ENCODE data around the gene ZP3. TPM values are rescaled to one million over a fixed set of nuclear protein-coding genes. Genes with fewer than 3 reads are reported as not detected.
"Not testable (repeated sequence)": the region's sequence is repeated elsewhere in the genome, so short reads cannot be mapped to it uniquely, and the experiment has no call there.

The ZP3 gene
- polyA plus RNA-seq, 3 donors = 4.3 to 12.1 (median 10.4) TPM

DNA sequence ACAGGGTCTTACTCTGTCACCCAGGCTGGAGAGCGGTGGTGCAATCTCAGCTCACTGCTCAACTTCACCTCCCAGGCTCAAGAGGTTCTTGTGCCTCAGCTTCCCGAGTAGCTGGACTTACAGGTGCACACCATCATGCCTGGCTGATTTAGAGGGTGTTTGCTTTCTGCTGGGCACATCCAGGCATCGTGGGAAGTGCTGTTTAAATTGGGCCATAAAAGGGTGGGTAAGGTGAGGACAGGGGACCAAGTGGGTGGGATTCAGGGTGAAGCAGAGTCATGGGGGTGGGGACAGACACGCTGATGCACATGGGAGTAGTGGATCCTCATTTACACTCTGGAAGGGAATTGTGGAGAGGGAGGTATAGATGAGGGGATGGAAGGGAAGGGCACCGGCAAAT is 40.2 kb downstream of the ZP3 start:
- H3K36me3 ChIP-seq (replicated peaks in 1 of 2; ENCODE audit: control insufficient read depth in 1 of 2, insufficient read depth in 2 of 2, low read length in 2 of 2); H3K4me1 Mint-ChIP-seq; DNase-seq; H3K4me2 ChIP-seq (replicated peaks; ENCODE audit: extremely low read depth, low read length, poor library complexity, severe bottlenecking); H2AFZ ChIP-seq (ENCODE audit: insufficient read depth, low read depth, low read length, poor library complexity, severe bottlenecking); H3K4me1 ChIP-seq (ENCODE audit: control insufficient read depth in 1 of 2, insufficient read depth in 2 of 2, low read length in 2 of 2); H3K27me3 ChIP-seq (ENCODE audit: control insufficient read depth in 2 of 2, insufficient read depth in 2 of 2, low read length in 2 of 2); H3K27ac ChIP-seq (ENCODE audit: low read depth in 1 of 2, low read length in 2 of 2); H3K9me3 Mint-ChIP-seq; H3K27ac Mint-ChIP-seq; H3K4me3 ChIP-seq (replicated peaks in 1 of 3; ENCODE audit: low read depth in 2 of 3, low read length in 3 of 3); intact Hi-C loops (cut with micrococcal nuclease); H3K9ac ChIP-seq (ENCODE audit: insufficient read depth, low read length, poor library complexity, severe bottlenecking); H3K9me3 ChIP-seq (replicated peaks in 1 of 2; ENCODE audit: control insufficient read depth in 1 of 2, insufficient read depth in 1 of 2, low read length in 2 of 2); H3K27me3 Mint-ChIP-seq (ENCODE audit: low read depth in 3 of 3); H3K4me3 Mint-ChIP-seq: not testable (repeated sequence)
- Histone ChIP-seq H4K20me1 (ENCODE audit: insufficient read depth, low read length) (peaks cover 16% of the 10 kb centered on the region), H3K79me2 (ENCODE audit: insufficient read depth, low read length) (peaks cover 11% of the 10 kb centered on the region)
- WGBS (ENCODE audit: insufficient coverage) = 92% methylated on average over 2 of the region's 5 CpGs
- peaks cover 11 to 13% of the 10 kb centered on the region in 2 donors for H3K36me3 Mint-ChIP-seq

DNA sequence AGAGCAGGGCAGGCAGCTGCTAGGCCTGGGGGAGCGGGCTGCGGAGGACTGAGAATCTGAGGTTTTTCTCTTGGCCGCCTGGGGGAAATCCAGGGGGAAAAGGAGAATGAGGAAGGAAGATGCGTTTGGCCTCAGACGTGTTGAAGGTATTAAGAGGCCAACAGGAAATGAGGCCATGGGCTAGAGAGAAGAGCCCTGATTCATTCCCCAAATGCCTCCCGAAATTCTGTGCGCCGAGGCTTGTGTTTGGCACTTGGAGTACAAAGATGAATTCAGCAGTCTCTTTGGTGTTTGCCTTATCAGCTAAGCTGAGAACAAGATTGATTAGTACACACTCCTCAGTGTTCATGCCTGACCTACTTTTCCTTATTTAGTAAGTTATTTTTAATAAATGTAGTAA is 41.2 kb downstream of the ZP3 start:
- H3K4me1 ChIP-seq (ENCODE audit: control insufficient read depth in 1 of 2, insufficient read depth in 2 of 2, low read length in 2 of 2); H3K36me3 ChIP-seq (replicated peaks in 1 of 2; ENCODE audit: control insufficient read depth in 1 of 2, insufficient read depth in 2 of 2, low read length in 2 of 2); DNase-seq; H3K27ac Mint-ChIP-seq; H3K9me3 Mint-ChIP-seq; H2AFZ ChIP-seq (ENCODE audit: insufficient read depth, low read depth, low read length, poor library complexity, severe bottlenecking); H3K9me3 ChIP-seq (replicated peaks in 1 of 2; ENCODE audit: control insufficient read depth in 1 of 2, insufficient read depth in 1 of 2, low read length in 2 of 2); intact Hi-C loops (cut with micrococcal nuclease); H3K9ac ChIP-seq (ENCODE audit: insufficient read depth, low read length, poor library complexity, severe bottlenecking); H3K27me3 ChIP-seq (ENCODE audit: control insufficient read depth in 2 of 2, insufficient read depth in 2 of 2, low read length in 2 of 2); H3K4me3 ChIP-seq (replicated peaks in 1 of 3; ENCODE audit: low read depth in 2 of 3, low read length in 3 of 3); H3K27ac ChIP-seq (ENCODE audit: low read depth in 1 of 2, low read length in 2 of 2); H3K4me2 ChIP-seq (replicated peaks; ENCODE audit: extremely low read depth, low read length, poor library complexity, severe bottlenecking); H3K4me1 Mint-ChIP-seq; H3K27me3 Mint-ChIP-seq (ENCODE audit: low read depth in 3 of 3); H3K4me3 Mint-ChIP-seq: not testable (repeated sequence)
- WGBS (ENCODE audit: insufficient coverage) = no CpG with 5 or more reads among the region's 8 CpGs
- H3K36me3 Mint-ChIP-seq = peaks cover 11 to 13% of the 10 kb centered on the region in 2 donors
- H4K20me1 ChIP-seq (ENCODE audit: insufficient read depth, low read length) = peaks cover 16% of the 10 kb centered on the region
- peaks cover 11% of the 10 kb centered on the region for H3K79me2 ChIP-seq (ENCODE audit: insufficient read depth, low read length)

DNA sequence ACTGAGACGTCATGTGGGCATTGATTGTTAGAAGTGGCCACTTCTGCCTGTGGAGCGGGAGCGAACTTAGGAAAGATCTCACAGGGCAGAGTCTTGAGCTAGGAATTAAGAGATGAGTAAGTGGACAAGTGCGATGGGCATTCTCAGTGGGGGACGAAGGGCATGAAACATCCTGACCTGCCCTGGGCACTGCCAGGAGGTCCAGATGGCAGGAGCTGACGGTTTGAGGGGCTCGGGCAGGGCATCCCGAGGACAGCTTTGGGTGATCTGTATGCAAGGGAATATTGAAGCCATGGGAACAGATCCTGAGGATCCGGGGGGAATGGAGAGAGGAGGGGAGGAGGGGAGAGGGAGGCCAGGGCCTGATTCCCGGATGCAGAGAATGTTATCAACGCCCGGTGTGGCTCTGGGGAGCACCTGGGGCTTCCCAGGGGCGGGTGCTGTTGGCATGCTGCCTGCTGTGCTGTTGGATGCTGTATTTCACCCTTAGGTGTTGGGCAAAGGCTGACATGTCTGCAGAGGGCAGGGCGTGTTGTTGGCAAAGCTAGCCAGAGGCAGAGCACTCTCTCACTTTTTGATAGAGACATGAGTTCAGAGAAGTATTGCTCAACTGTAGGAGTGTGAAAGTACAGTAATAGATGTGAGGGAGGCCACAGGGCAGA is 43.1 kb downstream of the ZP3 start:
- H3K27me3 Mint-ChIP-seq (ENCODE audit: low read depth in 3 of 3); DNase-seq; H3K4me1 Mint-ChIP-seq; H3K4me3 ChIP-seq (replicated peaks in 1 of 3; ENCODE audit: low read depth in 2 of 3, low read length in 3 of 3); H3K27me3 ChIP-seq (ENCODE audit: control insufficient read depth in 2 of 2, insufficient read depth in 2 of 2, low read length in 2 of 2); H3K9me3 ChIP-seq (replicated peaks in 1 of 2; ENCODE audit: control insufficient read depth in 1 of 2, insufficient read depth in 1 of 2, low read length in 2 of 2); H3K27ac ChIP-seq (ENCODE audit: low read depth in 1 of 2, low read length in 2 of 2); H2AFZ ChIP-seq (ENCODE audit: insufficient read depth, low read depth, low read length, poor library complexity, severe bottlenecking); H3K27ac Mint-ChIP-seq; intact Hi-C loops (cut with micrococcal nuclease); H3K4me1 ChIP-seq (ENCODE audit: control insufficient read depth in 1 of 2, insufficient read depth in 2 of 2, low read length in 2 of 2); H3K4me3 Mint-ChIP-seq; H3K4me2 ChIP-seq (replicated peaks; ENCODE audit: extremely low read depth, low read length, poor library complexity, severe bottlenecking); H3K9ac ChIP-seq (ENCODE audit: insufficient read depth, low read length, poor library complexity, severe bottlenecking); H3K9me3 Mint-ChIP-seq: not testable (repeated sequence)
- H3K79me2 ChIP-seq (ENCODE audit: insufficient read depth, low read length) = peaks cover 11% of the 10 kb centered on the region
- peaks cover 22% of the 10 kb centered on the region for H4K20me1 ChIP-seq (ENCODE audit: insufficient read depth, low read length)
- WGBS (ENCODE audit: insufficient coverage) = 96% methylated on average over 9 of the region's 14 CpGs
- H3K36me3 ChIP-seq (replicated peaks in 1 of 2; ENCODE audit: control insufficient read depth in 1 of 2, insufficient read depth in 2 of 2, low read length in 2 of 2) = peaks cover 3 to 12% of the 10 kb centered on the region in 2 donors
- H3K36me3 Mint-ChIP-seq = peaks cover 14 to 16% of the 10 kb centered on the region in 2 donors

DNA sequence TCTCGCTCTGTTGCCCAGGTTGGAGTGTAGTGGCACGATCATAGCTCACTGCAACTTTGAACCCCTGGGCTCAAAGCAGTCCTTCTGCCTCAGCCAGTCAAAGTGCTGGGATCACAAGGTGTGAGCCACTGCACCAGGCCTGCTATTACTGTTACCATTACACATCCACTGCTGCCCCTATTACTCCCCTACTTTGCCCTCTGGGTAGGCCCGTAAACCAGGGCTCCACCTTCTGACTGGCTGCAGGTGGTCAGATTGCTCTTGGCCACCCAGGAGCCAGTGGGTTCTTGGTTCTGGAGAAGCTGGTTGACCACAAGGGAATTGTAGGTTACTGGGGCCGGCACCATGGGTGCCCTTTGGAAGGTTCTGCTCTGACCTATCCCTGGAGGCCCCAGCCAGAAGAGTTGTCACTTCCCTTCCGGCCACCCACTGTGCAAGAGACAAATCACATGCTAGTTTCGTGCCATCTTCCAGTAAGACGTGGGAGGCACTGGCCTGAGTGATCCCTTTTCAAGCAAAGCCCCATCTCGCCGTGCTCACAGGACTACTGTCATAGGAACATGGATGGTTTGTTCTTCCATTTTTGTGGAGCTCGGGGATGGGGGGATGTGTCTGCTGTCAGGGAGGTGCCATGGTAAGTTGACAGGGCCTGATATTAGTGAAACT is 46.9 kb downstream of the ZP3 start:
- H3K36me3 ChIP-seq (replicated peaks in 1 of 2; ENCODE audit: control insufficient read depth in 1 of 2, insufficient read depth in 2 of 2, low read length in 2 of 2) = peaks cover 3 to 17% of the 10 kb centered on the region in 2 donors
- H3K36me3 Mint-ChIP-seq = peaks cover 15 to 18% of the 10 kb centered on the region in 2 donors
- H3K9me3 ChIP-seq (replicated peaks in 1 of 2; ENCODE audit: control insufficient read depth in 1 of 2, insufficient read depth in 1 of 2, low read length in 2 of 2); H3K4me2 ChIP-seq (replicated peaks; ENCODE audit: extremely low read depth, low read length, poor library complexity, severe bottlenecking); H3K4me1 ChIP-seq (ENCODE audit: control insufficient read depth in 1 of 2, insufficient read depth in 2 of 2, low read length in 2 of 2); H3K27ac Mint-ChIP-seq; H3K27ac ChIP-seq (ENCODE audit: low read depth in 1 of 2, low read length in 2 of 2); H3K9me3 Mint-ChIP-seq; H3K4me3 ChIP-seq (replicated peaks in 1 of 3; ENCODE audit: low read depth in 2 of 3, low read length in 3 of 3); H3K4me3 Mint-ChIP-seq; H2AFZ ChIP-seq (ENCODE audit: insufficient read depth, low read depth, low read length, poor library complexity, severe bottlenecking); H3K27me3 ChIP-seq (ENCODE audit: control insufficient read depth in 2 of 2, insufficient read depth in 2 of 2, low read length in 2 of 2); intact Hi-C loops (cut with micrococcal nuclease); DNase-seq; H3K4me1 Mint-ChIP-seq; H3K27me3 Mint-ChIP-seq (ENCODE audit: low read depth in 3 of 3); H3K79me2 ChIP-seq (ENCODE audit: insufficient read depth, low read length); H3K9ac ChIP-seq (ENCODE audit: insufficient read depth, low read length, poor library complexity, severe bottlenecking): not testable (repeated sequence)
- H4K20me1 ChIP-seq (ENCODE audit: insufficient read depth, low read length) = peaks cover 15% of the 10 kb centered on the region
- 93% methylated on average over 2 of the region's 10 CpGs for WGBS (ENCODE audit: insufficient coverage)
